Esophagus mucosa (tissue), 1 donor: Measurements from ENCODE around the gene PPP2R1B. TPM values are rescaled to one million over a fixed set of nuclear protein-coding genes. Genes with fewer than 3 reads are reported as not detected.
"Not testable (repeated sequence)": the region's sequence is repeated elsewhere in the genome, so short reads cannot be mapped to it uniquely, and the experiment has no call there.

Experiments
- ATAC-seq: fragments of 200-7000 bp; cut with Tn5 transposase; one replicate; pipeline ENCODE4 v1.9.1; 2020
- total RNA-seq: library from RNA; stranded (reverse); gene quantifications from one replicate; pipeline ENCODE4 v1.2.4, GENCODE V29; 2023
- donor health status: DM: yes; HTN: yes; CAD: no.

The PPP2R1B gene
- total RNA-seq, 1 donor from 2014 or later, result 28.7 TPM

GRCh38 chr11:111724615-111725129 is 41.5 kb downstream of the PPP2R1B start:
- ATAC-seq, result no peak

- no peak for ATAC-seq
Measured at GRCh38 chr11:111723595-111723994, 42.6 kb downstream of the PPP2R1B start.

- ATAC-seq, result no peak
Measured at GRCh38 chr11:111722501-111722900, 43.7 kb downstream of the PPP2R1B start.

GRCh38 chr11:111720801-111721494 is 45.2 kb downstream of the PPP2R1B start:
- no peak for ATAC-seq

GRCh38 chr11:111719379-111719778 is 46.8 kb downstream of the PPP2R1B start:
- no peak for ATAC-seq

- ATAC-seq, result peak; percentile 30
Measured at GRCh38 chr11:111718859-111719258, 47.3 kb downstream of the PPP2R1B start.

- peak; percentile 83 for ATAC-seq
Measured at GRCh38 chr11:111718436-111718835, 47.8 kb downstream of the PPP2R1B start.

- not testable (repeated sequence) for ATAC-seq
Measured at GRCh38 chr11:111717660-111718059, 48.5 kb downstream of the PPP2R1B start.

- ATAC-seq, result no peak
Measured at GRCh38 chr11:111715142-111715816, 50.9 kb downstream of the PPP2R1B start.

GRCh38 chr11:111714522-111714921 is 51.7 kb downstream of the PPP2R1B start:
- ATAC-seq, result no peak

- no peak for ATAC-seq
Measured at GRCh38 chr11:111707691-111708067, 58.5 kb downstream of the PPP2R1B start.

- peak; percentile 75 for ATAC-seq
Measured at GRCh38 chr11:111707039-111707690, 59.0 kb downstream of the PPP2R1B start.

- no peak for ATAC-seq
Measured at GRCh38 chr11:111703576-111703975, 62.6 kb downstream of the PPP2R1B start.

- ATAC-seq, result no peak
Measured at GRCh38 chr11:111702623-111703022, 63.6 kb downstream of the PPP2R1B start.

GRCh38 chr11:111700162-111700561 is 66.0 kb downstream of the PPP2R1B start:
- ATAC-seq, result no peak

GRCh38 chr11:111699579-111700156 is 66.5 kb downstream of the PPP2R1B start:
- ATAC-seq, result no peak

- no peak for ATAC-seq
Measured at GRCh38 chr11:111698852-111699559, 67.2 kb downstream of the PPP2R1B start.

- ATAC-seq, result no peak
Measured at GRCh38 chr11:111697933-111698371, 68.2 kb downstream of the PPP2R1B start.

GRCh38 chr11:111696556-111696955 is 69.6 kb downstream of the PPP2R1B start:
- ATAC-seq, result no peak

GRCh38 chr11:111694851-111695250 is 71.3 kb downstream of the PPP2R1B start:
- ATAC-seq, result no peak

GRCh38 chr11:111693224-111693937 is 72.8 kb downstream of the PPP2R1B start:
- ATAC-seq, result no peak

- ATAC-seq, result no peak
Measured at GRCh38 chr11:111691741-111692140, 74.4 kb downstream of the PPP2R1B start.
